Measurements from ENCODE around the gene COMT. TPM values are rescaled to one million over a fixed set of nuclear protein-coding genes. Genes with fewer than 3 reads are reported as not detected.

COMT gene
- total RNA-seq, 1 donor from 2014 or later = 67.5 TPM

- intact Hi-C loops (cut with micrococcal nuclease) = no loop called here
These were observed 38.3 kb downstream of the COMT start for GRCh38 chr22:19979712-19980493.

- intact Hi-C loops (cut with micrococcal nuclease) = no loop called here
These were observed 39.2 kb downstream of the COMT start for GRCh38 chr22:19980766-19981165.

GRCh38 chr22:19981171-19981960, 39.8 kb downstream of the COMT start:
- intact Hi-C loops (cut with micrococcal nuclease) = no loop called here

GRCh38 chr22:19981961-19982920, 40.7 kb downstream of the COMT start:
- intact Hi-C loops (cut with micrococcal nuclease) = no loop called here

GRCh38 chr22:19982991-19983578, 41.5 kb downstream of the COMT start:
- intact Hi-C loops (cut with micrococcal nuclease) = no loop called here

- intact Hi-C loops (cut with micrococcal nuclease) = no loop called here
These were observed 42.2 kb downstream of the COMT start for GRCh38 chr22:19983741-19984140.

GRCh38 chr22:19984201-19984753, 42.7 kb downstream of the COMT start:
- intact Hi-C loops (cut with micrococcal nuclease) = no loop called here

GRCh38 chr22:19984851-19985811, 43.6 kb downstream of the COMT start:
- intact Hi-C loops (cut with micrococcal nuclease) = no loop called here

- intact Hi-C loops (cut with micrococcal nuclease) = no loop called here
These were observed 44.4 kb downstream of the COMT start for GRCh38 chr22:19986011-19986409.

GRCh38 chr22:19986410-19987341, 45.1 kb downstream of the COMT start:
- intact Hi-C loops (cut with micrococcal nuclease) = no loop called here

GRCh38 chr22:19987394-19988306, 46.1 kb downstream of the COMT start:
- intact Hi-C loops (cut with micrococcal nuclease) = no loop called here

GRCh38 chr22:19988331-19988808, 46.8 kb downstream of the COMT start:
- intact Hi-C loops (cut with micrococcal nuclease) = no loop called here

GRCh38 chr22:19988965-19989724, 47.6 kb downstream of the COMT start:
- intact Hi-C loops (cut with micrococcal nuclease) = no loop called here

GRCh38 chr22:19989725-19990067, 48.1 kb downstream of the COMT start:
- intact Hi-C loops (cut with micrococcal nuclease) = no loop called here

- intact Hi-C loops (cut with micrococcal nuclease) = no loop called here
These were observed 48.6 kb downstream of the COMT start for GRCh38 chr22:19990188-19990587.

GRCh38 chr22:19990609-19991394, 49.2 kb downstream of the COMT start:
- intact Hi-C loops (cut with micrococcal nuclease) = no loop called here

All from T-helper 2 cell treated with Interferon-gamma antibody and Interleukin-4, amounts not matched to agents 100 ng/mL and 5 ng/mL, for 36 hours (primary cell).